ENCODE data around the gene CTSC.

- TF ChIP-seq POLR2A (IDR thresholded peaks at IDR 0.05) (no peak), CTCF (IDR thresholded peaks at IDR 0.05) (no peak)
Measured at GRCh38 chr11:88295028-88295427, 42.5 kb downstream of the CTSC start.
